OCI-M1 (cell line): ENCODE results near the gene FHIT.

Experiments
- DNase-seq: peaks from one replicate; lab custom pipeline; 2025; lab: John Stamatoyannopoulos, UW

FHIT gene

GRCh38 chr3:60469481-60469880 is 781.8 kb downstream of the FHIT start:
- no peak for DNase-seq

- no peak for DNase-seq
Observed at GRCh38 chr3:60463685-60464084, 787.6 kb downstream of the FHIT start.

GRCh38 chr3:60461267-60461666 is 790.0 kb downstream of the FHIT start:
- DNase-seq, result no peak

- DNase-seq, result no peak
Observed at GRCh38 chr3:60456180-60456579, 795.1 kb downstream of the FHIT start.

- DNase-seq, result no peak
Observed at GRCh38 chr3:60453326-60453725, 797.9 kb downstream of the FHIT start.

GRCh38 chr3:60448696-60449095 is 802.6 kb downstream of the FHIT start:
- DNase-seq, result no peak

- DNase-seq, result no peak
Observed at GRCh38 chr3:60445446-60445845, 805.8 kb downstream of the FHIT start.

- DNase-seq, result no peak
Observed at GRCh38 chr3:60444898-60445437, 806.3 kb downstream of the FHIT start.

GRCh38 chr3:60440869-60441268 is 810.4 kb downstream of the FHIT start:
- DNase-seq, result no peak

GRCh38 chr3:60435941-60436650 is 815.2 kb downstream of the FHIT start:
- DNase-seq, result no peak

- no peak for DNase-seq
Observed at GRCh38 chr3:60434950-60435349, 816.3 kb downstream of the FHIT start.

GRCh38 chr3:60434323-60434722 is 816.9 kb downstream of the FHIT start:
- no peak for DNase-seq

- peak; percentile 75 for DNase-seq
Observed at GRCh38 chr3:60431599-60431958, 819.7 kb downstream of the FHIT start.

GRCh38 chr3:60430205-60430604 is 821.0 kb downstream of the FHIT start:
- no peak for DNase-seq

GRCh38 chr3:60427109-60427508 is 824.1 kb downstream of the FHIT start:
- DNase-seq, result no peak

GRCh38 chr3:60424942-60425341 is 826.3 kb downstream of the FHIT start:
- no peak for DNase-seq

GRCh38 chr3:60424034-60424433 is 827.2 kb downstream of the FHIT start:
- DNase-seq, result no peak

GRCh38 chr3:60423556-60423955 is 827.7 kb downstream of the FHIT start:
- DNase-seq, result no peak

GRCh38 chr3:60421749-60422446 is 829.4 kb downstream of the FHIT start:
- DNase-seq, result no peak

GRCh38 chr3:60417576-60417975 is 833.7 kb downstream of the FHIT start:
- DNase-seq, result no peak

- no peak for DNase-seq
Observed at GRCh38 chr3:60414011-60414410, 837.2 kb downstream of the FHIT start.

- DNase-seq, result no peak
Observed at GRCh38 chr3:60413551-60413950, 837.7 kb downstream of the FHIT start.

GRCh38 chr3:60403866-60404265 is 847.4 kb downstream of the FHIT start:
- DNase-seq, result peak; percentile 90

- DNase-seq, result no peak
Observed at GRCh38 chr3:60402931-60403330, 848.3 kb downstream of the FHIT start.
